Lower lobe of right lung (tissue), 2 donors: Measurements from ENCODE around the gene PHF20. TPM values are rescaled to one million over a fixed set of nuclear protein-coding genes. Genes with fewer than 3 reads are reported as not detected.

ENCODE experiments used
- ATAC-seq, 2 donors: fragments of 200-7000 bp; cut with Tn5 transposase; one replicate each; pipeline ENCODE4 v1.9.1; 2020 to 2022; ENCODE audit warnings: mild to moderate bottlenecking in 2 of 2, moderate library complexity in 2 of 2
- DNase-seq: peaks from one replicate; pipeline ENCODE4 v3.0.0-alpha.2; 2020
- H3K27ac ChIP-seq: fragments of 200-600 bp; one replicate; pipeline ENCODE4 v1.8.0; 2022
- H3K27me3 ChIP-seq: fragments of 200-600 bp; one replicate; pipeline ENCODE4 v1.8.0; 2022; ENCODE audit warnings: low read depth
- H3K36me3 ChIP-seq: fragments of 200-600 bp; one replicate; pipeline ENCODE4 v1.8.0; 2022; ENCODE audit warnings: mild to moderate bottlenecking
- H3K4me1 ChIP-seq: fragments of 200-600 bp; one replicate; pipeline ENCODE4 v1.8.0; 2022
- H3K4me3 ChIP-seq: fragments of 200-600 bp; one replicate; pipeline ENCODE4 v1.8.0; 2022; ENCODE audit warnings: mild to moderate bottlenecking
- H3K9me3 ChIP-seq: fragments of 200-600 bp; one replicate; pipeline ENCODE4 v1.8.0; 2022
- CTCF ChIP-seq: fragments of 200-600 bp; IDR thresholded peaks from one replicate; pipeline ENCODE4 v1.8.0; 2022; ENCODE audit warnings: antibody characterized with exemption, mild to moderate bottlenecking
- intact Hi-C: fragments of 100-400 bp; cut with DNase I; formaldehyde crosslinking; loops from one replicate; pipeline ENCODE4 v1.11.0; 2022
- total RNA-seq: library from RNA; stranded (reverse); fragmentation: NEBNext Ultra II Directional; extraction: Animal tissue kit (Norgen Biotek cat#: 25700); gene quantifications from one replicate; pipeline ENCODE4 v1.2.1, GENCODE V29; 2021
- donor health status: DM: no; HTN: yes; CAD: no; lungs with severe emphysema.

PHF20 gene
- total RNA-seq, 1 donor from 2014 or later, result 47.9 TPM

DNA sequence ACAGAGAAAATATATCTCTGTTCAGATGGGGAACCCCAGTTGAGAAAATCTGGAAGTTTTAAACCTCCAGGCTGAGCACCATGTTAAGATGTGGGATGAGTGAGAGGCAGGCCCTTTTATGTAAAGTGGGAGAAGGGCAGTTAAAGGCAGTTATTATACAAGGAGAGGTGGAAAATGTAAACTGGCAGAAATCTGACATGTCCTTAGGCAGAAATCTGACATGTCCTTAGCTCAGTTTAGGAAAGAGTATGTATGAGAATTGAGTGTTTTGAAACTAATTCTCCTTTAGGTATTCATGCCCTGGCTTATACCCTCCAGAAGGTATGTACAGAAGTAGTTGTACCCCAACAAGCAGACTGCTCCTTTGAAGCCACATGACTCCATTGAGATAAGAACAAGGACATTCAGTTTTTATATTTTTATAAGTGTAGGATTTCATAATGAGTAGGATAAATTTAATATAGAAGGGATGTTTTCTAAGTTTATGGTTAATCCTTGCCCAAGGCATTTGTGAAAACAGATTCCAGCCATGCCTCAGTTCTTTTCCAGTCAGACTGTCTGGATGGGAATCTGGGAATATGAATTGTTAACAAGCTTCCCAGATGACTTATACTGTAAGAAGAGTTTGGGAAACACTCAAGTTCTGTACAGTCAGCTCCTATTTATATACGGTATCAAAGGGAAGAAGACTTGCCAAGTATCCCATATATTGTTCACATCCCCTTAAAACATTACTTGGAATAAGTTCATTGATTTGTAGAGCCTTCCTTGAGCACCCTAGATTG lies 94.8 kb downstream of the PHF20 start:
- intact Hi-C loops, result no loop called here
- no peaks in the 10 kb centered on the region for H3K9me3 ChIP-seq
- no peaks in the 10 kb centered on the region for H3K4me1 ChIP-seq
- peaks cover 26% of the 10 kb centered on the region for H3K36me3 ChIP-seq
- TF ChIP-seq CTCF, result no peak
- H3K4me3 ChIP-seq, result no peak overlapping the region
- no peaks in the 10 kb centered on the region for H3K27me3 ChIP-seq
- ATAC-seq (no peak), DNase-seq (no peak)
- no peak overlapping the region for H3K27ac ChIP-seq

GRCh38 chr20:35870541-35871258 lies 98.9 kb downstream of the PHF20 start:
- no peak for TF ChIP-seq CTCF
- Histone ChIP-seq H3K4me1 (no peaks in the 10 kb centered on the region), H3K36me3 (peaks cover 32% of the 10 kb centered on the region), H3K9me3 (no peaks in the 10 kb centered on the region), H3K27me3 (no peaks in the 10 kb centered on the region), H3K27ac (no peak overlapping the region), H3K4me3 (no peak overlapping the region)
- intact Hi-C loops, result no loop called here
- no peak for ATAC-seq
- DNase-seq, result no peak

DNA sequence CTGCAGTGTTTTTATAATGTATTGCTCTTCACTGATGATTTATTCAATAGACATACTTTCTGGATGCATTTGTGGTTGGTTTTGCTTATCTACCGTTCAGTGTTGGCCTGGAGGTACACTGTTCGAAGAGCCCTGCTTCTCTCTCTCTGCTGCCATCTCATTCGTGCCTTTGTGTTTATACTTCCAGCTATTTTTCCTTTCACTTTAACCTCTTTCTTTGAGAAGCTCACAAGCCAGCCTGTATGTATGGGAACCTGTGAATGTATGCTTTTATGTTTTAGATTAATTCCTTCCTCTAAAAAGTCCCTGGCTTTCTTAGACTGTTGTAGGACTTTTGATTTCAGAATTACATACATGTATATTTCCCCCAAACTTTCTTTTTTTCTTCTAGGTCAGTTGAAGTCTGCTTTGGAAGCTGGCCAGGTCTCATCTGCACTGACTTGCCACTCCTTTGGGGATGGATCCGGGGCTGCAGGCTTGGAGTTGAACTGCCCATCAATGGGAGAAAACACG lies 99.5 kb downstream of the PHF20 start:
- Histone ChIP-seq H3K4me3 (no peak overlapping the region), H3K36me3 (peaks cover 32% of the 10 kb centered on the region), H3K27me3 (no peaks in the 10 kb centered on the region), H3K9me3 (no peaks in the 10 kb centered on the region), H3K27ac (no peak overlapping the region), H3K4me1 (no peaks in the 10 kb centered on the region)
- ATAC-seq (no peak), DNase-seq (no peak)
- TF ChIP-seq CTCF, result no peak
- intact Hi-C loops, result no loop called here

DNA sequence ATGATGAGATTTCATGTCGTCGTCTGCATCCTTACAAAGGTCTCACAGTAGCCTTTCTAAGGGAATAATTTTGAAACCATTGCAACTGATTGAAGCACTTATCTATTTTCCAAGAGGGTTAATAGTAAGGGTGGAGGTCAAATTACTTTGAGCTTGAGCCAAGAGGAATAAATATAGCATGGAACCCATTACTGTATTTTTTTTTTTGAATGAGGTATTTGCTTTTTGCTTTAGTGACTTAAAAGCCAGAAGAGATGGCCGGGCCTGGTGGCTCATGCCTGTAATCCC lies 104.2 kb downstream of the PHF20 start:
- peaks cover 37% of the 10 kb centered on the region for H3K36me3 ChIP-seq
- H3K4me1 ChIP-seq, result no peaks in the 10 kb centered on the region
- H3K27ac ChIP-seq, result no peak overlapping the region
- no peak overlapping the region for H3K4me3 ChIP-seq
- ATAC-seq (no peak), DNase-seq (no peak)
- no peak for TF ChIP-seq CTCF
- no peaks in the 10 kb centered on the region for H3K9me3 ChIP-seq
- no peaks in the 10 kb centered on the region for H3K27me3 ChIP-seq
- intact Hi-C loops, result no loop called here

- H3K36me3 ChIP-seq, result peaks cover 36% of the 10 kb centered on the region
- ATAC-seq (no peak), DNase-seq (no peak)
- no peaks in the 10 kb centered on the region for H3K9me3 ChIP-seq
- H3K27ac ChIP-seq, result no peak overlapping the region
- intact Hi-C loops, result no loop called here
- H3K4me3 ChIP-seq, result no peak overlapping the region
- H3K4me1 ChIP-seq, result no peaks in the 10 kb centered on the region
- no peaks in the 10 kb centered on the region for H3K27me3 ChIP-seq
- TF ChIP-seq CTCF, result no peak
Measured at GRCh38 chr20:35877611-35878010, 105.8 kb downstream of the PHF20 start.
